Muscle layer of duodenum (tissue), 2 donors: ENCODE measurements around the gene SKAP2.
"Not testable (repeated sequence)": the region's sequence is repeated elsewhere in the genome, so short reads cannot be mapped to it uniquely, and the experiment has no call there.

Experiments used
- H3K27ac ChIP-seq: one replicate; pipeline ENCODE4 v1.7.0; 2013; ENCODE audit warnings: mild to moderate bottlenecking, low read length
- H3K27me3 ChIP-seq: one replicate; pipeline ENCODE4 v1.7.0; 2013; ENCODE audit warnings: low read depth, mild to moderate bottlenecking, control low read depth, low read length
- H3K36me3 ChIP-seq, 2 donors: one replicate each; pipeline ENCODE4 v1.7.0; 2013; ENCODE audit warnings: low read length in 2 of 2, control low read depth in 1 of 2, mild to moderate bottlenecking in 1 of 2; ENCODE audit not compliant: insufficient read depth in 2 of 2, control insufficient read depth in 1 of 2
- H3K4me1 ChIP-seq, 2 donors: one replicate each; pipeline ENCODE4 v1.7.0; 2013; ENCODE audit warnings: low read length in 2 of 2, mild to moderate bottlenecking in 2 of 2, control low read depth in 1 of 2, moderate library complexity in 1 of 2; ENCODE audit not compliant: insufficient read depth in 2 of 2, control insufficient read depth in 1 of 2
- H3K4me3 ChIP-seq, 2 donors: one replicate each; pipeline ENCODE4 v1.7.0; 2013; ENCODE audit warnings: low read length in 2 of 2, low read depth in 1 of 2, mild to moderate bottlenecking in 1 of 2
- H3K9me3 ChIP-seq, 2 donors: one replicate each; pipeline ENCODE4 v1.7.0; 2013; ENCODE audit warnings: low read length in 2 of 2, control low read depth in 1 of 2, mild to moderate bottlenecking in 1 of 2; ENCODE audit not compliant: control insufficient read depth in 1 of 2
- donor health status: healthy.

The SKAP2 gene

DNA sequence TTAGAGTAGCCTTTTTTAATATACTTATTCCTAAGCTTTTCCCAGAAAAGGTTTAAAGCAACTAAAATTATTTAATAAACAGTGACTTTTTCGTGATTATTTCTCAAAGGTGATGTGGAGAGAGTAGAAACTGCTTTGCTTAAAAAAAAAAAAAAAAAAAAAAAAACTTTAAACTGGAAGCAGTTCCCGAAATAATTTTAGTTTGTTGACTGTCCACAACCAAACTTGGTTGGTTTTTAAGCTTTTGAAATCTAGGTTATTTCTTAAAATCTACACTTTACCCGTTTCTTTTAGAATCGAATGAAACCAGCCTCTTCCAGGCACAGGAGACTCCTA lies 7.3 kb downstream of the SKAP2 start:
- Histone ChIP-seq H3K4me3 (peak overlapping the region; percentile 43 to 56), H3K27me3 (no peaks in the 10 kb centered on the region), H3K27ac (peak overlapping the region; percentile 83), H3K9me3 (no peaks in the 10 kb centered on the region), H3K4me1 (peaks cover 0 to 14% of the 10 kb centered on the region in 2 donors), H3K36me3 (no peaks in the 10 kb centered on the region)

DNA sequence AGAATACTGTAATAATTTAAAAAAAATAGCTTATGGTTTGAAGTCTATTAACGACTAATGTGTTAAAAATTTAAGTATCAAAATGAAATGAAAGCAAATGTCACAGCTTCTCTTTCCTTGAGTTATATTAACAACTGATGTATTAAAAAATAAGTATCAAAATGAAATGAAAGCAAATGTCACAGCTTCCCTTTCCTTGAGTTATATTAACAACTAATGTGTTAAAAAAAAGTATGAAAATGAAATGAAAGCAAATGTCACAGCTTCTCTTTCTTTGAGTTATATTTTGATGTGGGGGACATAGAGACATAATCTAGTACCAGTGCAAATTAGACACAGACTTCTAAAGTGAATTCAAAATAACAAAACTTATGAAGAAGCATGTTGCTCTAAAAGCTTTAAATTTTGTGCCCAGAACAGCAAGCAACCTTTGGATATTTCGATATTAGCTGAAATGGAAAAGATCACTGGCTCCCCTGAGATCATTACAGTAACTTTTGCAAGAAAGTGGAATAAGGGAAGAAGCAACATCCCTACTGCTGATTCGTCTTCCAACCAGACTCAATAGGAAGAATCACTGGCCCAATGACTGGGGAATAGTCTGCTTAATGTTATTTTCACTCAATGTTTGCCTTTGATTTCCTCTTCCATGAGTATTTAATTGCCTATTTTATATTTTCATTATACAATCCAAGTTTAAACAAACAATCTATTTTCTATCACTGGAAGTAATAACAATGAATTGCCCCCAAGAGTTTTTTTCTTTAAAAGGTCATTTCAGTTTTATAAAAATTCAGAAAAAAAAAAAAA lies 8.0 kb downstream of the SKAP2 start:
- H3K4me3 ChIP-seq: peak overlapping the region; percentile 43 to 56
- H3K4me1 ChIP-seq: peaks cover 0 to 14% of the 10 kb centered on the region in 2 donors
- H3K27me3 ChIP-seq: no peaks in the 10 kb centered on the region
- no peaks in the 10 kb centered on the region for H3K36me3 ChIP-seq
- no peaks in the 10 kb centered on the region for H3K9me3 ChIP-seq
- H3K27ac ChIP-seq: peak overlapping the region; percentile 83

DNA sequence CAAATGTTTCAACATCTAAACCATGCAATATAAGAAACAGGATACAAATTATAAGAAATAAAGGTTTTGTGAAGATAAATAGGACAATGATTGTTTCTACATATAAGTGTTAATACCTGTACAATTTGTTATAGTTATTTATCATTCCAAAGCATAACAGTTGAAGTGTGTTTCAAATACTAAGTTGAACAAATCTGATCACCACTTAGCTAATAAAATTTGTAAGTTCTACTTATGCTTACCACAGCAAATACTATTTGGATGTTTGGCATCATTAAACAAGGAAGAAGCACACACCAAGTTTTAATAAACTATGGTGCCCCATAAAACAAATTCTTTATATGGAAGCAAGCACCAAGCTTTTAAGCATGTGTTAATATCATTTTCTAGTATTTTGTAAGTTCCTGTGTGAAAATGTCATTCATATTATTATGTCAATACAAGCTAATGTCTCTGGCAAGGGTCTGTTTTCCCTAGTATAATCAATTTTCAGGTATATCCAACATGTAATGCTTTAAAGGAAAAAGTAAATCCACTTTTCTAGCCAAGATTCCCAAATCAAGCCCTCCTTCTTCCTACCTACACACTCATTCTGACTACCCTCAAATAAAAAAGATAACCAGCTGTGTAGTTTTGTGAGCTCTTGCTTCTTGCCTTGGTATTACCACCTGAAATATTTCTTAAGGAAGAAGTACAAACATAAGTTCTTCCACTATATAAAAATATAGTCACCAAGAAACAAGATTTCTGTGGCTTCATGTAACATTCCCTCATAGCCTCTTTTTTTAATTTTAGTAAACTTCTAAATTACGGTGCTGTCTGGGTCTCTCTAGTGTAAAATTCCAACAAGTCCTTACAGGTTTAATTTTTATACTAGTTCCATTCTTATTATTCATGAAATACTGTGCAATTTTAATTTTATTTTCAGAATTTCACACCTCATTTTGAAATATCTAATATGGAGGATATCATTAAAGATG lies 9.2 kb downstream of the SKAP2 start:
- H3K27ac ChIP-seq: peak overlapping the region; percentile 83
- no peaks in the 10 kb centered on the region for H3K9me3 ChIP-seq
- H3K27me3 ChIP-seq: no peaks in the 10 kb centered on the region
- no peak overlapping the region for H3K4me3 ChIP-seq
- no peaks in the 10 kb centered on the region for H3K36me3 ChIP-seq
- H3K4me1 ChIP-seq: peaks cover 0 to 14% of the 10 kb centered on the region in 2 donors

DNA sequence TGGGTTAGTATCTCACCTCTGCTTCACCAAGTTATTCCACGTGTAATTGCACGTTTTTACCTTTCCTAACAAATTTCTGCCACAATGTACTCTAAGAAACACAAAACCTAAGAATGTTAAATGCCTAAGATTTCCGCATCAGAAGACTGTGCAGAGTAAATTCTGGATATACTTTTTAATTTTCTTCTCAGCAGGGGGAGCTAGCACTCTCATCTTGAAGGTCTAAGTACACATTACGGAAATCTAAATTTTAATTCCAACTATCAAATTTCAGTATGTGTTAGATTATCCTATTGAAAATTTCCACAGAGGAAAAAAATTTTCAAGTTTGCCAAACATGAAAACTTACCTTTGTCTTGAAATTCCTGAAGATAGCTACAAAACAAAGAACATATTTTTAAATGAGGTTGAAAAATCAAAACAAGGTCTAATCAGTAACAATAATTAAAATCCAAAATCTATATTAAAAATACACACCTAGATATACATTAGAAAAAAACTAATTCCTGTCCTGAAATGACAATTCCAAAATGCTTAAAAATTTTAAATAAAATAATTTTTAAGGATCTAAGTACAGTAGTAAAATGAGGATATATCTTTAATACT lies 10.5 kb downstream of the SKAP2 start:
- Histone ChIP-seq H3K36me3 (no peaks in the 10 kb centered on the region), H3K27me3 (no peaks in the 10 kb centered on the region), H3K27ac (no peak overlapping the region), H3K4me1 (peaks cover 0 to 13% of the 10 kb centered on the region in 2 donors), H3K4me3 (no peak overlapping the region), H3K9me3 (no peaks in the 10 kb centered on the region)

GRCh38 chr7:26850193-26850651 lies 14.2 kb downstream of the SKAP2 start:
- H3K27ac ChIP-seq: no peak overlapping the region
- H3K27me3 ChIP-seq: no peaks in the 10 kb centered on the region
- H3K4me3 ChIP-seq: no peak overlapping the region
- H3K4me1 ChIP-seq: peaks cover 0 to 6% of the 10 kb centered on the region in 2 donors
- no peaks in the 10 kb centered on the region for H3K9me3 ChIP-seq
- H3K36me3 ChIP-seq: peaks cover 0 to 7% of the 10 kb centered on the region in 2 donors

DNA sequence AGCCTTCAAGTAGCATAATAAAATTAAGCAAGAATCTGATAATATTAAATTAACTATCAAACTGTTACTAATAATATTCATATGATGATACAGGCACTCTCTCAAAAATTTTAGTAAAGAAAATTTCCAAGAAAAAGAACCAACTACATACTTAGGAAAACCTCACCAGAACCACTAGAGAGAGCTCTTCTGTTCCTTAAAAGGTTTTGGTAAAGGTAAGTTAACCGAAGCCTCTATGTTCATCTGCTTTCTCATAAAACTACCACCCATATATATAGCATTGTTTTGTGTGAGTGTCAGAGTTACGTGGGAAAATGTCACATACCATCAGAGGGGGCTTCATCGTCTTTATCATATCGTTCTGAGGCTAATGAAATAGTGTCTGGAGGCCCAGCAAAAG lies 20.7 kb downstream of the SKAP2 start:
- no peaks in the 10 kb centered on the region for H3K9me3 ChIP-seq
- H3K4me1 ChIP-seq: no peaks in the 10 kb centered on the region
- no peak overlapping the region for H3K27ac ChIP-seq
- H3K27me3 ChIP-seq: no peaks in the 10 kb centered on the region
- no peak overlapping the region for H3K4me3 ChIP-seq
- peaks cover 5 to 13% of the 10 kb centered on the region in 2 donors for H3K36me3 ChIP-seq

- Histone ChIP-seq H3K27ac (no peak overlapping the region), H3K27me3 (no peaks in the 10 kb centered on the region), H3K9me3 (no peaks in the 10 kb centered on the region), H3K36me3 (peaks cover 5 to 13% of the 10 kb centered on the region in 2 donors), H3K4me1 (no peaks in the 10 kb centered on the region), H3K4me3 (no peak overlapping the region)
These were observed 21.5 kb downstream of the SKAP2 start for GRCh38 chr7:26842897-26843296.

DNA sequence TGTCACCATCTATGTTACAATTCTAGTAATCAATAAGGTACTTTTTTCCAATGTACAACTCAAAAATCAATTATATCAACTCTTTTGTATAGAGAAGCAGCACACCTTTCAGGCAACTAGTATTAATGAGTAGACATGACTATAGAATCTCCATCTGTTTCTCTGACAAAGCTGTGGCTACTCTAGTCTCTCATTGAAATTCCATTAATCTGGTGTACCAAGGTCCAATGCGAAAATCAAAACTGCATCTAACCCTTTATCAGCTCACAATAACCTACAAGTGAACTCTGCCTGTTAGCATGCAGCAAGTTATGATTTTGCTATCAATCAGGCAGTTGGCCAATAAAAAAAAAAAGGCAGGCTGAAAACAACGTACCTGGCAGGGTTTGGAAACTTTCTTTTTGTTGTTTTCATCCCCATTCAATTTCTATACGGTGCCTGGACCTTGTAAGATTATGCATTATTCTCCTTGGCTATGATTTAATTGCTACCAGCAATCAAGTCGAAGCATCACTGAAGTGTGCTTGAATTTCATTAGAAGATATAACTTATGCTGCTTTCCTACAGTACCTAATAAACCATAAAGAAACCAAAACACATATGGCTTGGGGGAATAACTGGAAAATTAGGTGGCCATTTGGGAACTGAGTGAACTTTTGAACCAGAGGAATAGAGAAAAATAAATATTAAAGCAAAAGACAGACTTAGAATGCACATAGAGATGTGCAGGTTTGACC lies 23.2 kb downstream of the SKAP2 start:
- H3K9me3 ChIP-seq: peaks cover 0 to 2% of the 10 kb centered on the region in 2 donors
- no peaks in the 10 kb centered on the region for H3K4me1 ChIP-seq
- peaks cover 6 to 18% of the 10 kb centered on the region in 2 donors for H3K36me3 ChIP-seq
- no peak overlapping the region for H3K4me3 ChIP-seq
- no peak overlapping the region for H3K27ac ChIP-seq
- no peaks in the 10 kb centered on the region for H3K27me3 ChIP-seq

- not testable (repeated sequence) for H3K4me1 ChIP-seq, H3K4me3 ChIP-seq, H3K9me3 ChIP-seq, H3K27me3 ChIP-seq, H3K27ac ChIP-seq
- peaks cover 0 to 13% of the 10 kb centered on the region in 2 donors for H3K36me3 ChIP-seq
These were observed 27.6 kb downstream of the SKAP2 start for GRCh38 chr7:26836793-26837192.

DNA sequence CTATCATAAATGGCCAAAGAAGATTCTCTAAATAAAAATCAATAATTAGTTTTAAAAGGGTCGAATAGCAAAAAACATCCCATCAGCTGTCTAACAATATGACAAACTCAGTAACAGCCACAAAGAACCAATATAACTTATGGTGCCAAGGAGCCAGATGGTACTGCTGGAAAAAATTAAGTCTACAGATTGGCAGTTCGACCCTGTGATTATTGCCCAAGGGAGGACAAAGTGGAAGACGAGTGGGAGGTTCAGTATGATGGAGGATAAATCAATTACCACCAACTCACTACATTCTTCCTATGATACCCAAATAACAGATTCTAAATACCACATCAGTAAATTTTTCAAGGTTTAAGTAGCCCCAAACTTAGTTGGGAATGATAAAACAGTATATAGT lies 49.0 kb downstream of the SKAP2 start:
- H3K27ac ChIP-seq: no peak overlapping the region
- no peaks in the 10 kb centered on the region for H3K36me3 ChIP-seq
- no peaks in the 10 kb centered on the region for H3K27me3 ChIP-seq
- peaks cover 4 to 16% of the 10 kb centered on the region in 2 donors for H3K4me1 ChIP-seq
- H3K9me3 ChIP-seq: no peaks in the 10 kb centered on the region
- H3K4me3 ChIP-seq: no peak overlapping the region
